Erythroblast (primary cell): ENCODE data around the gene SIPA1L3.

Experiments used
- GATA1 ChIP-seq: IDR thresholded peaks from 2 replicates; pipeline ENCODE4 v1.6.1; 2011; ENCODE audit warnings: low read depth, mild to moderate bottlenecking, control low read depth, low read length, moderate library complexity
- POLR2A ChIP-seq: IDR thresholded peaks from 2 replicates; pipeline ENCODE4 v1.6.1; 2011; ENCODE audit warnings: mild to moderate bottlenecking, low read length

GRCh38 chr19:38248421-38248820, 341.4 kb downstream of the SIPA1L3 start:
- TF ChIP-seq POLR2A, result no peak
- TF ChIP-seq GATA1, result no peak
